Endothelial cell of umbilical vein (primary cell): ENCODE results near the gene SOWAHD. TPM values are rescaled to one million over a fixed set of nuclear protein-coding genes. Genes with fewer than 3 reads are reported as not detected.
"Not testable (repeated sequence)": the region's sequence is repeated elsewhere in the genome, so short reads cannot be mapped to it uniquely, and the experiment has no call there.

Experiments
- BruUV-seq: library from RNA; stranded (reverse); fragments of 400-500 nt; replicated peaks from 2 replicates; lab custom pipeline; 2021; lab: Mats Ljungman, UMichigan
- CTCF ChIA-PET: fragments of 300-600, 350-600 bp; sonication (Branson Sonifier 250); formaldehyde crosslinking; loops from one replicate; lab custom pipeline; 2021; ENCODE audit warnings: antibody characterized with exemption, inconsistent platforms; lab: Charles Lee
- POLR2A ChIA-PET: fragments of 300-600, 350-600 bp; sonication (Branson Sonifier 250); formaldehyde crosslinking; loops from one replicate; lab custom pipeline; 2021; ENCODE audit warnings: antibody characterized with exemption, inconsistent platforms; lab: Charles Lee
- DNase-seq: peaks from one replicate; pipeline ENCODE4 v3.0.0-alpha.2; 2011; ENCODE audit warnings: low read depth, low spot score
- FAIRE-seq: peaks from 2 replicates; lab custom pipeline; 2011; peaks lifted over from hg19 to GRCh38; lab: Jason Lieb, UNC
- H2AFZ ChIP-seq: 2 replicates; pipeline ENCODE4 v1.6.0; 2012; ENCODE audit warnings: low read depth, low read length, control low read depth, inconsistent platforms
- H3K27ac ChIP-seq: 2 replicates; pipeline ENCODE4 v1.5.1; 2011; ENCODE audit warnings: low read depth, mild to moderate bottlenecking, control low read depth, low read length, moderate library complexity; ENCODE audit not compliant: insufficient read depth
- H3K27me3 ChIP-seq, 2 experiments: 2 replicates each; pipeline versions ENCODE4 v1.6.0 to v1.6.1; 2011; ENCODE audit warnings: low read length in 2 of 2, mixed read lengths in 1 of 2; ENCODE audit not compliant: control insufficient read depth in 2 of 2, insufficient read depth in 2 of 2
- H3K36me3 ChIP-seq, 2 experiments: 2 replicates in 1 of 2; 3 replicates in 1 of 2; pipeline ENCODE4 v1.5.1; 2011; ENCODE audit warnings: low read length in 2 of 2, mild to moderate bottlenecking in 1 of 2, moderate library complexity in 1 of 2; ENCODE audit not compliant: control insufficient read depth in 2 of 2, insufficient read depth in 2 of 2; ENCODE audit errors: extremely low read depth in 1 of 2
- H3K4me1 ChIP-seq: 3 replicates; pipeline ENCODE4 v1.5.1; 2011; ENCODE audit warnings: mild to moderate bottlenecking, low read length; ENCODE audit not compliant: control insufficient read depth, insufficient read depth; ENCODE audit errors: extremely low read depth
- H3K4me2 ChIP-seq: 2 replicates; pipeline ENCODE4 v1.6.1; 2011; ENCODE audit warnings: low read length, control low read depth, mixed read lengths; ENCODE audit not compliant: insufficient read depth
- H3K4me3 ChIP-seq, 3 experiments: fragments of 200-600 bp in 1 of 3; sonication (generic), shearing (Covaris generic) in 1 of 3; replicated peaks in 1 of 3; 2 replicates each; pipeline ENCODE4 v1.5.1; 2011 to 2016; ENCODE audit warnings: control low read depth in 3 of 3, low read length in 3 of 3, mild to moderate bottlenecking in 2 of 3, inconsistent platforms in 1 of 3, low read depth in 1 of 3, moderate library complexity in 1 of 3; ENCODE audit not compliant: insufficient read depth in 1 of 3
- H3K79me2 ChIP-seq: 2 replicates; pipeline ENCODE4 v1.6.0; 2012; ENCODE audit warnings: low read length, inconsistent platforms; ENCODE audit not compliant: control insufficient read depth, insufficient read depth
- H3K9ac ChIP-seq: replicated peaks from 2 replicates; pipeline ENCODE3; 2011; ENCODE audit warnings: low read length, control low read depth; ENCODE audit not compliant: insufficient read depth; ENCODE audit errors: extremely low read depth
- H3K9me1 ChIP-seq: replicated peaks from 3 replicates; pipeline ENCODE4 v1.6.0; 2011; ENCODE audit warnings: mild to moderate bottlenecking, low read length; ENCODE audit not compliant: control insufficient read depth, insufficient read depth; ENCODE audit errors: extremely low read depth
- H3K9me3 ChIP-seq: replicated peaks from 2 replicates; pipeline ENCODE4 v1.5.1; 2012; ENCODE audit warnings: low read length, inconsistent platforms; ENCODE audit not compliant: control insufficient read depth, insufficient read depth
- H4K20me1 ChIP-seq: replicated peaks from 2 replicates; pipeline ENCODE3; 2011; ENCODE audit warnings: mild to moderate bottlenecking, low read length; ENCODE audit not compliant: control insufficient read depth, insufficient read depth; ENCODE audit errors: extremely low read depth
- EZH2 ChIP-seq: IDR thresholded peaks from 2 replicates; pipeline ENCODE4 v1.6.1; 2012; ENCODE audit warnings: borderline replicate concordance, low read depth, mild to moderate bottlenecking, moderate library complexity, low read length, inconsistent platforms; ENCODE audit not compliant: severe bottlenecking
- FOS ChIP-seq: IDR thresholded peaks from 2 replicates; pipeline ENCODE4 v1.6.1; 2011; ENCODE audit warnings: mild to moderate bottlenecking, low read length, moderate library complexity, borderline replicate concordance; ENCODE audit not compliant: insufficient read depth
- GATA2 ChIP-seq: IDR thresholded peaks from 2 replicates; pipeline ENCODE4 v1.7.0; 2011; ENCODE audit warnings: low read depth, mild to moderate bottlenecking, moderate library complexity, mixed read lengths, low read length; ENCODE audit not compliant: insufficient read length, insufficient read depth
- JUN ChIP-seq: IDR thresholded peaks from 2 replicates; pipeline ENCODE4 v1.6.1; 2011; ENCODE audit warnings: borderline replicate concordance, low read depth; ENCODE audit not compliant: insufficient read length, insufficient read depth
- MAX ChIP-seq: IDR thresholded peaks from 2 replicates; pipeline ENCODE4 v1.6.1; 2011; ENCODE audit not compliant: insufficient read depth, insufficient read length
- MYC ChIP-seq: IDR thresholded peaks from one replicate; pipeline ENCODE4 v1.6.1; 2011; ENCODE audit warnings: mild to moderate bottlenecking, low read depth, low read length
- POLR2A ChIP-seq: IDR thresholded peaks from 2 replicates; pipeline ENCODE4 v1.6.1; 2012; ENCODE audit warnings: low read depth, mild to moderate bottlenecking, control low read depth, low read length
- POLR2AphosphoS5 ChIP-seq: IDR thresholded peaks from 2 replicates; pipeline ENCODE4 v1.6.1; 2012; ENCODE audit warnings: low read depth, mild to moderate bottlenecking, control low read depth, low read length, moderate library complexity; ENCODE audit not compliant: insufficient read depth
- dilution Hi-C: fragments of 300-500 bp; cut with MboI; formaldehyde crosslinking; loops from one replicate; pipeline ENCODE4 v1.15.0; 2019; ENCODE audit warnings: low sequenced_read_pairs; ENCODE audit not compliant: extremely low pct_ligation_motif_present
- intact Hi-C: fragments of 100-400 bp; cut with micrococcal nuclease; formaldehyde crosslinking; loops from one replicate; pipeline ENCODE4 v1.10.0; 2022
- polyA plus RNA-seq, 4 experiments: library from polyadenylated mRNA; depleted of rRNA in 3 of 4; stranded (reverse) in 3 of 4; unstranded in 1 of 4; fragments of >200 nt; gene quantifications; 2 replicates each; pipeline versions ENCODE4 v1.2.1 to v1.2.3, GENCODE V29; 2011 to 2012; ENCODE audit warnings: missing spikeins in 1 of 4
- total RNA-seq: library from RNA; stranded (reverse); gene quantifications from 2 replicates; pipeline ENCODE4 v1.2.3, GENCODE V29; 2021
- TF ChIP-seq, protein P1 (sequence below), 2 donors: IDR thresholded peaks; 1 replicate in 1 of 2; 2 replicates in 1 of 2; pipeline ENCODE4 v1.5.1; 2011; ENCODE audit warnings: low read length in 2 of 2, mild to moderate bottlenecking in 2 of 2, moderate library complexity in 2 of 2, control low read depth in 1 of 2, inconsistent platforms in 1 of 2, low read depth in 1 of 2; ENCODE audit not compliant: insufficient read depth in 1 of 2; ENCODE audit errors: extremely low read depth in 1 of 2

The SOWAHD gene
- total and polyA plus RNA-seq, 2 donors (not counting 3 experiments of a cell fraction or from before 2014, with no cell fraction given): not detected

DNA sequence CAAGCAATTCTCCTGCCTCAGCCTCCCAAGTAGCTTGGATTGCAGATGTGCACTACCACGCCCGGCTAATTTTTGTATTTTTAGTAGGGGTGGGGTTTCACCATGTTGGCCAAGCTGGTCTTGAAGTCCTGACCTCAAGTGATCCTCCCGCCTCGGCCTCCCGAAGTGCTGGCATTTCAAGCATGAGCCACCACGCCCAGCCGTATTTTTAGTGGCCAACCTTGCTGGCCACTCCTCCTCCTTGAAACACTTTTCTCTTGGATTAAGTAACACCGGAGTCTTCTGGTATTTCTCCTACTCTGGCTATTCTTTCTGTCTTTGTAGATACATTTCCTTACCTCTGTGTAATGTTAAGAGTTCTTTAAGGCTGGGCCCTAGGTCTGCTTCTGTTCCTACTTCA lies 44.2 kb downstream of the SOWAHD start:
- H3K9ac ChIP-seq: no peak overlapping the region
- no peak overlapping the region for H3K4me3 ChIP-seq
- dilution Hi-C loops: no loop called here
- FAIRE-seq (no peak), DNase-seq (no peak)
- CTCF ChIA-PET: no interaction called here
- H3K27ac ChIP-seq: no peak overlapping the region
- H2AFZ ChIP-seq: no peak overlapping the region
- no peaks in the 10 kb centered on the region for H3K27me3 ChIP-seq
- intact Hi-C loops: no loop called here
- H3K79me2 ChIP-seq: no peaks in the 10 kb centered on the region
- POLR2A ChIA-PET: no interaction called here
- no peak for TF ChIP-seq MYC
- TF ChIP-seq POLR2AphosphoS5: no peak
- TF ChIP-seq FOS: no peak
- no peak for TF ChIP-seq MAX
- no peak for TF ChIP-seq JUN
- TF ChIP-seq, protein P1, sequence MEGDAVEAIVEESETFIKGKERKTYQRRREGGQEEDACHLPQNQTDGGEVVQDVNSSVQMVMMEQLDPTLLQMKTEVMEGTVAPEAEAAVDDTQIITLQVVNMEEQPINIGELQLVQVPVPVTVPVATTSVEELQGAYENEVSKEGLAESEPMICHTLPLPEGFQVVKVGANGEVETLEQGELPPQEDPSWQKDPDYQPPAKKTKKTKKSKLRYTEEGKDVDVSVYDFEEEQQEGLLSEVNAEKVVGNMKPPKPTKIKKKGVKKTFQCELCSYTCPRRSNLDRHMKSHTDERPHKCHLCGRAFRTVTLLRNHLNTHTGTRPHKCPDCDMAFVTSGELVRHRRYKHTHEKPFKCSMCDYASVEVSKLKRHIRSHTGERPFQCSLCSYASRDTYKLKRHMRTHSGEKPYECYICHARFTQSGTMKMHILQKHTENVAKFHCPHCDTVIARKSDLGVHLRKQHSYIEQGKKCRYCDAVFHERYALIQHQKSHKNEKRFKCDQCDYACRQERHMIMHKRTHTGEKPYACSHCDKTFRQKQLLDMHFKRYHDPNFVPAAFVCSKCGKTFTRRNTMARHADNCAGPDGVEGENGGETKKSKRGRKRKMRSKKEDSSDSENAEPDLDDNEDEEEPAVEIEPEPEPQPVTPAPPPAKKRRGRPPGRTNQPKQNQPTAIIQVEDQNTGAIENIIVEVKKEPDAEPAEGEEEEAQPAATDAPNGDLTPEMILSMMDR (IDR thresholded peaks at IDR 0.05; ENCODE audit: extremely low read depth in 1 of 2, insufficient read depth in 1 of 2, low read depth in 1 of 2, low read length in 2 of 2): no peak
- no peak for TF ChIP-seq POLR2A
- TF ChIP-seq GATA2: no peak
- TF ChIP-seq EZH2: no peak
- H4K20me1 ChIP-seq: no peaks in the 10 kb centered on the region
- H3K9me3 ChIP-seq: no peaks in the 10 kb centered on the region
- no peaks in the 10 kb centered on the region for H3K36me3 ChIP-seq
- H3K4me2 ChIP-seq: no peak overlapping the region
- no peaks in the 10 kb centered on the region for H3K9me1 ChIP-seq
- no TSS peak for BruUV-seq
- H3K4me1 ChIP-seq: no peaks in the 10 kb centered on the region

DNA sequence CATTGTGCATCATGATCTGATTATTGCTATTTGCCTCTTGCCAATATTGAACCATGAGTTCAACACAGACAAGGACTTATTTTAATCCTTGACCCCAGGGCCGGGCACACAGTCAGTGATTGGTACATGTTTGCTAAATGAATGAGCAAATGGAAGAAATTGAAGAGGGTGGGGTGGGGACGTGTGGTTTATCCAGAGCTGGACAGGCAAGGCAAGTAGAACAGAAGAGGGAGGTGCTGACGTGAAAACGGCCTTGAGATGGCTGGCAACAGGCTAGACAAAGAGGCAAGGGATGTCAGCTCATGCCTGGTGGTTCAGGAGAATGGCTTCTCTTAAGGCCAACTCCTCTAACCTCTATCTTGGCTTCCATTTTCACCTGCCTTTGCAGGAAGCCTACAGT lies 50.1 kb downstream of the SOWAHD start:
- FAIRE-seq, CTCF ChIA-PET, H4K20me1 ChIP-seq: not testable (repeated sequence)

More for the DNA sequence above, 50.1 kb downstream of the SOWAHD start:
- H3K79me2 ChIP-seq, H3K27ac ChIP-seq, H3K9me1 ChIP-seq, H3K9me3 ChIP-seq, dilution Hi-C loops, H3K4me2 ChIP-seq, POLR2A ChIA-PET, H3K4me3 ChIP-seq, DNase-seq, BruUV-seq, intact Hi-C loops, H3K27me3 ChIP-seq, H2AFZ ChIP-seq, H3K4me1 ChIP-seq, H3K9ac ChIP-seq, H3K36me3 ChIP-seq: not testable (repeated sequence)
